GM04504 (cell line): ENCODE results near the gene IFNL3.

Experiments
- DNase-seq: peaks from one replicate; pipeline ENCODE4 v3.0.0-alpha.2; 2012; ENCODE audit warnings: low read depth

Gene IFNL3

GRCh38 chr19:39193803-39194202 is 51.0 kb downstream of the IFNL3 start:
- no peak for DNase-seq
